SH-SY5Y (cell line): ENCODE data around the gene TMPRSS11F.

ENCODE experiments used
- GATA2 ChIP-seq: IDR thresholded peaks from 2 replicates; pipeline ENCODE4 v1.6.1; 2011; ENCODE audit warnings: mild to moderate bottlenecking, low read depth, low read length
- GATA3 ChIP-seq: IDR thresholded peaks from 2 replicates; pipeline ENCODE4 v1.6.1; 2011; ENCODE audit warnings: low read depth, mild to moderate bottlenecking, low read length, moderate library complexity

DNA sequence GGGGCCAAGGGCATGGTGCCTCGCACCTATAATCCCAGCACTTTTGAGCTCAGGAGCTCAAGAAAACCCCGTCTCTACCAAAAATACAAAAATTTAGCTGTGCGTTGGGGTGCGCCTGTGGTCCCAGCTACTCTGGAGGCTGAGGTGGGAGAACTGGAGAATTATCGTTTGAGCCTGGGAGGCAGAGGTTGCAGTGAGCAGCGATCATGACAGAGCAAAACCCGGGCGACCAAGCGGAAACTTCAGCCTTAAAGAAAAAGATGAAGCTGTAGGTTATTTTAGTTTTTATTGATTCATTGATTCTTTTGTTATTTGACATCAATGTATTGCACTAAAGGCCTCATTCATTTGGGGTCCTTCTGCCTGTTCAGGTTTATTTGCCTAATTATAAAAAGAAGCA is 5.4 kb downstream of the TMPRSS11F start:
- TF ChIP-seq GATA2 (no peak), GATA3 (no peak)
